GM18858 (cell line): ENCODE results near the gene GLRX.

ENCODE experiments used
- ATAC-seq: cut with Tn5 transposase; IDR thresholded peaks from one replicate; pipeline ENCODE4 v1.9.1; 2021; ENCODE audit not compliant: unreplicated experiment

GLRX gene

GRCh38 chr5:95784514-95785302, 37.8 kb downstream of the GLRX start:
- ATAC-seq: no peak

GRCh38 chr5:95783661-95784060, 38.9 kb downstream of the GLRX start:
- no peak for ATAC-seq

GRCh38 chr5:95782181-95782580, 40.3 kb downstream of the GLRX start:
- ATAC-seq: no peak

- peak; percentile 89 for ATAC-seq
These were observed 41.4 kb downstream of the GLRX start for GRCh38 chr5:95781101-95781583.

- ATAC-seq: no peak
These were observed 41.9 kb downstream of the GLRX start for GRCh38 chr5:95780597-95780996.

- no peak for ATAC-seq
These were observed 42.9 kb downstream of the GLRX start for GRCh38 chr5:95779611-95780010.

- no peak for ATAC-seq
These were observed 43.7 kb downstream of the GLRX start for GRCh38 chr5:95778713-95779436.

- no peak for ATAC-seq
These were observed 45.1 kb downstream of the GLRX start for GRCh38 chr5:95777441-95777840.

- no peak for ATAC-seq
These were observed 49.0 kb downstream of the GLRX start for GRCh38 chr5:95773335-95774059.

- no peak for ATAC-seq
These were observed 50.6 kb downstream of the GLRX start for GRCh38 chr5:95771892-95772291.

- no peak for ATAC-seq
These were observed 51.5 kb downstream of the GLRX start for GRCh38 chr5:95770830-95771708.

- no peak for ATAC-seq
These were observed 53.8 kb downstream of the GLRX start for GRCh38 chr5:95768731-95769130.

- ATAC-seq: no peak
These were observed 58.6 kb downstream of the GLRX start for GRCh38 chr5:95763941-95764340.
